ENCODE data around the gene HAL.

Gene HAL

GRCh38 chr12:95996034-95996658 lies at the start of gene HAL:
Gene HAL (minus strand): TSS chr12:95996344. CDS start chr12:95995910, 434 bp downstream.
- no peak for DNase-seq

- peak; percentile 50 for DNase-seq
These were observed 49.4 kb upstream of the HAL start for GRCh38 chr12:96045566-96045965.

GRCh38 chr12:96044943-96045290 lies 48.8 kb upstream of the HAL start:
- no peak for DNase-seq

- DNase-seq: no peak
These were observed 48.1 kb upstream of the HAL start for GRCh38 chr12:96044017-96044942.

- DNase-seq: no peak
These were observed 45.0 kb upstream of the HAL start for GRCh38 chr12:96041181-96041580.

- DNase-seq: no peak
These were observed 44.4 kb upstream of the HAL start for GRCh38 chr12:96040305-96041133.

GRCh38 chr12:96039516-96039915 lies 43.4 kb upstream of the HAL start:
- DNase-seq: no peak

- no peak for DNase-seq
These were observed 40.8 kb upstream of the HAL start for GRCh38 chr12:96036765-96037455.

- DNase-seq: peak; percentile 97
These were observed 39.4 kb upstream of the HAL start, which contains the start of gene LTA4H for GRCh38 chr12:96035283-96036236. Gene LTA4H (minus strand): TSS chr12:96035587. CDS start chr12:96035519, 68 bp downstream.

GRCh38 chr12:96034621-96035282 lies 38.6 kb upstream of the HAL start:
- DNase-seq: no peak

GRCh38 chr12:96033549-96034389 lies 37.6 kb upstream of the HAL start:
- no peak for DNase-seq

- DNase-seq: no peak
These were observed 33.7 kb upstream of the HAL start for GRCh38 chr12:96029826-96030225.

- no peak for DNase-seq
These were observed 32.4 kb upstream of the HAL start for GRCh38 chr12:96028538-96028937.

GRCh38 chr12:96026331-96026730 lies 30.2 kb upstream of the HAL start:
- DNase-seq: no peak

GRCh38 chr12:96025518-96025917 lies 29.4 kb upstream of the HAL start:
- no peak for DNase-seq

GRCh38 chr12:96020314-96021003 lies 24.3 kb upstream of the HAL start:
- DNase-seq: no peak

- DNase-seq: no peak
These were observed 19.5 kb upstream of the HAL start for GRCh38 chr12:96015672-96016071.

- no peak for DNase-seq
These were observed 18.9 kb upstream of the HAL start for GRCh38 chr12:96014943-96015599.

GRCh38 chr12:96007729-96008128 lies 11.6 kb upstream of the HAL start:
- no peak for DNase-seq
